GM06990 (cell line): Measurements from ENCODE around the gene SLC44A1.

Experiments
- DNase-seq: peaks from one replicate; pipeline ENCODE4 v3.0.0-alpha.2; 2011; ENCODE audit not compliant: insufficient read length; ENCODE audit errors: extremely low read depth
- H3K27me3 ChIP-seq: replicated peaks from 2 replicates; pipeline ENCODE4 v1.6.0; 2011; ENCODE audit warnings: low read length; ENCODE audit not compliant: control insufficient read depth, insufficient read depth
- H3K36me3 ChIP-seq: 2 replicates; pipeline ENCODE4 v1.5.1; 2011; ENCODE audit warnings: low read length; ENCODE audit not compliant: control insufficient read depth, insufficient read depth
- H3K4me3 ChIP-seq: replicated peaks from 2 replicates; pipeline ENCODE4 v1.5.1; 2011; ENCODE audit warnings: low read depth, mild to moderate bottlenecking, control low read depth, low read length
- TF ChIP-seq, protein P1 (sequence below): IDR thresholded peaks from 2 replicates; pipeline ENCODE4 v1.5.1; 2011; ENCODE audit warnings: low read length, control low read depth, mild to moderate bottlenecking, inconsistent platforms; ENCODE audit not compliant: insufficient read depth, poor library complexity, severe bottlenecking

SLC44A1 gene

GRCh38 chr9:105233873-105234272 lies 10.6 kb upstream of the SLC44A1 start:
- Histone ChIP-seq H3K27me3 (no peaks in the 10 kb centered on the region), H3K36me3 (no peaks in the 10 kb centered on the region), H3K4me3 (no peak overlapping the region)
- DNase-seq, result no peak
- TF ChIP-seq, protein P1, sequence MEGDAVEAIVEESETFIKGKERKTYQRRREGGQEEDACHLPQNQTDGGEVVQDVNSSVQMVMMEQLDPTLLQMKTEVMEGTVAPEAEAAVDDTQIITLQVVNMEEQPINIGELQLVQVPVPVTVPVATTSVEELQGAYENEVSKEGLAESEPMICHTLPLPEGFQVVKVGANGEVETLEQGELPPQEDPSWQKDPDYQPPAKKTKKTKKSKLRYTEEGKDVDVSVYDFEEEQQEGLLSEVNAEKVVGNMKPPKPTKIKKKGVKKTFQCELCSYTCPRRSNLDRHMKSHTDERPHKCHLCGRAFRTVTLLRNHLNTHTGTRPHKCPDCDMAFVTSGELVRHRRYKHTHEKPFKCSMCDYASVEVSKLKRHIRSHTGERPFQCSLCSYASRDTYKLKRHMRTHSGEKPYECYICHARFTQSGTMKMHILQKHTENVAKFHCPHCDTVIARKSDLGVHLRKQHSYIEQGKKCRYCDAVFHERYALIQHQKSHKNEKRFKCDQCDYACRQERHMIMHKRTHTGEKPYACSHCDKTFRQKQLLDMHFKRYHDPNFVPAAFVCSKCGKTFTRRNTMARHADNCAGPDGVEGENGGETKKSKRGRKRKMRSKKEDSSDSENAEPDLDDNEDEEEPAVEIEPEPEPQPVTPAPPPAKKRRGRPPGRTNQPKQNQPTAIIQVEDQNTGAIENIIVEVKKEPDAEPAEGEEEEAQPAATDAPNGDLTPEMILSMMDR, result no peak

DNA sequence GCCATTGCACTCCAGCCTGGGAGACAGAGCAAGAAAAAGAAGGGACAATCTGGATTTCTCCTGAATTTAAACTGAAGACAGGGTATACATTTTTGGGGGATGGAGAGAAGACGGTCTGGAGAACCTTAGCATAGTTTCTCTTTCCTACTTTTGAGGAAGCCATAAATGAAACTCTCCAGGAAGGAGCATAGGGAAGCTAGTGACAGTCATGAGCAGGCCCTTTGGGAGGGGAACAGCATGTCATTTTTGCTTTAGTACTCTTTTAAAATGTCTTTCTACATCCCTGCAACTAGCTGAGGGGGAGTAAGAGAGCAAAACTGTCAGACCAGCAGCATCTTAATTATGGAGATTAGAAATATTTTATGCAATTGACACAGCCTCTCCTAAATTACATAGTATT lies 8.2 kb upstream of the SLC44A1 start:
- DNase-seq, result no peak
- TF ChIP-seq, protein P1, result no peak
- Histone ChIP-seq H3K4me3 (no peak overlapping the region), H3K27me3 (no peaks in the 10 kb centered on the region), H3K36me3 (no peaks in the 10 kb centered on the region)

GRCh38 chr9:105237246-105237645 lies 7.2 kb upstream of the SLC44A1 start:
- TF ChIP-seq, protein P1, result no peak
- DNase-seq, result no peak

DNA sequence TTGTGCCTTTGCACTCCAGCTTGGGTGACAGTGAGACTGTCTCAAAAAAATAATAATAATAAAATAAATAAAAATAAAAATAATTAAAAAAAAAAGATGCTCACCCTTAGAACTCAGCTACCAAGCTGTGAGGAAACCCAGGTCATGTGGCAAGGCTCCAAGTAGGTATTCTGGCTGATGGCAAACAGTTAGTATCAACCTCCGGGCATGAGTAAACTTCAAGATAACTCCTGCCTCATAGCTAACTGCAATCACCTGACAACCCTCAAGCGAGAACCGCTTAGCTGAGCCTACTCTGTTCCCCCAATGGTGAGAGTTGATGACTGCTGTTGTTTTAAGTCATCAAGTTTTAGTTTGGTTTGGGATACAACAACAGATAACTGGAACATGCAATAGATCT lies 6.1 kb upstream of the SLC44A1 start:
- Histone ChIP-seq H3K4me3 (no peak overlapping the region), H3K27me3 (no peaks in the 10 kb centered on the region), H3K36me3 (no peaks in the 10 kb centered on the region)
- DNase-seq, result no peak
- TF ChIP-seq, protein P1, result no peak

More at GRCh38 chr9:105237246-105237645, 7.2 kb upstream of the SLC44A1 start:
- no peaks in the 10 kb centered on the region for H3K36me3 ChIP-seq
- no peaks in the 10 kb centered on the region for H3K27me3 ChIP-seq
- H3K4me3 ChIP-seq, result no peak overlapping the region

DNA sequence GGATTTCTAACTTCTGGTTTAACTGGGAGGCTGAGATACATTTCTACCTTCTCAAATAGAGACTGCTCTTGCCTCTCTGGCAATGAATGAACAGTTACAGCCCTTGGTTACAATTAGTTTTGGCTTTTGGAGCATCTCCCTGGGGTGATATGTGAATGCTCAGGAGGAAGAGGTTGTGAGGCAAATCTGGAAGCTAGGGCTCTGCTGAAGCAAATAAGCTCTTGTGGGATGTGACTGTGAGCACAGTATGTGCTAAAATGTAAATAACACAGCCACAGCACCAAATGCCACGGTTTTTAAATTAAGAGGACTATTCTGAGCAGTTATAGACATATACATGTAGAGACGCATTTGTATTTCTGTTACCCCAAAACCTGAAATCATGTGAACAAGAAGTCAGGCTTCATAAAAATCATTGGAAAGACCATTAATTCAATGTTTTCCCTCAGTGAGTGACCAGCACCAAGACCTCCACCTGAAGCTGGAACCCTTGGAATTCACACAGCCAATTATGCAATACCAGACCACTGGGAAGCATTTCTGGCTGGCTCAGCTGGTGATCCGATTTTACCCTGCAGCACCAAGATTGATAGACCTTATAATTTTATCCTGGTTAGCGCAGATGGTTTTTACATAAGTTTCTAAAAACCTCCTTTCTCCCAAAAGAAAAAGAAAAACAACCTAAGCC lies 3.0 kb upstream of the SLC44A1 start:
- H3K4me3 ChIP-seq, result no peak overlapping the region
- H3K36me3 ChIP-seq, result no peaks in the 10 kb centered on the region
- no peaks in the 10 kb centered on the region for H3K27me3 ChIP-seq
- TF ChIP-seq, protein P1, result no peak
- no peak for DNase-seq

DNA sequence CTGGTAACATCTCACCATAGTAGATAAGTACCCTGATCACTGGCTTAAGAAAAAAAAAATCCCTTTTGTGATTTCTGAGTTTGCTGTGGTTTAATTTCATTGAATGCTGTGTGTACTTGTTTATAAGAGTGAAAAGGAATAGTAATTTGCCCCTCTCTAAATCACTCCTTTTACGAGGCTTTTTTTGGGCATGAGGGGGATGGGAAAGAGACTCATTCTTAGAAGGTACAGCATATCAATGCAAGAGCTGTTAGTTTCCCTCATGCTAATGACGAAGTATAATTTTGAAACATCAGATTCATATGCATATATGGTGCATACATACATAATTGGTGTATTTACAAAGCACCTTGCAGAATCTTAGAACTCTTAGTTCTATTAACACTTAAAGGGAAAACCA lies 2.4 kb upstream of the SLC44A1 start:
- no peak overlapping the region for H3K4me3 ChIP-seq

More for the DNA sequence above, 2.4 kb upstream of the SLC44A1 start:
- H3K27me3 ChIP-seq, result no peaks in the 10 kb centered on the region
- TF ChIP-seq, protein P1, result no peak
- DNase-seq, result no peak
- H3K36me3 ChIP-seq, result no peaks in the 10 kb centered on the region
